GM19324 (cell line): ENCODE data around the gene NOB1.
"Not testable (repeated sequence)": the region's sequence is repeated elsewhere in the genome, so short reads cannot be mapped to it uniquely, and the experiment has no call there.

Experiments used
- ATAC-seq: cut with Tn5 transposase; IDR thresholded peaks from one replicate; pipeline ENCODE4 v1.9.1; 2021; ENCODE audit warnings: mild to moderate bottlenecking, moderate library complexity; ENCODE audit not compliant: unreplicated experiment, low FRiP score

Gene NOB1

DNA sequence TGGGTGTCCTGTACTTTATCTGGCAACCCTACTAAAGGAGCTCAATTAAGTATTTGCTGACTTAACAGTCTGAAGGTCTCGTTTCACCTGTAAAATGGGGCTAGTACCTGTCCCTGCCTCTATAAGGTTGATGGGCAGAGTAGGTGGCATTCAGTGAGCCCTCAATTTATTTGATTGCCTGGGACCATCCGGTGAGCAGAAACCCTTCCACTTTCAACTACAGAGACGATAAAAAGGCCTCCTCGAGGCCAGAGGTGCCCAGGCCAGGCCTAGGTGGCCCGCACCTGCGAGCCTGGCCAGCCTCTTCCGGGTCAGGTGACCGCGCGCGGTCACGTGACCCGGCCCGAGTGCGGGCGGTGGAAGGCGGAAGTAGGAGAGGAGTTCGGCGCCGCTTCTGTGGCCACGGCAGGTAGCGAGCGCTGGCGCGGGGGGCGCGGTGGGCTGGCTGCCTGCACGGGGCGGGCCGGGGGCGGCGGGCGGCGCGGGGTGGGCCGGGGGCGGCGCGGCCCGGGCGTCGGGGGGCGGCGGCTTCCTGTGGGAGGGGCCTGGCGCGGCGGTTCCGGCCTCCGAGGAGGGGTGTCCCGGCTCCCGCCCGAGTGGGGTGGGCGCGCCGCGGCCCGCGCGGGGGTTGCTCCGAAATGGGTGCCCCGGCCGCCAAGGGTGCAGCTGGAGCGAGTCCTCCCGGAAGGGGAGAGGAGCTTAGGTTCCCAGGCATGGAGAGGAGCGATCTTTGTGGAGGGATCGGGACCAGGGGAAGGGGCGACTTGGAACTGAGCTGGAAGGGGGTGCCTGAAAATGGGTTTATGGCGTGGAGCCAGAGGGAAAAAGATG, 7.5 kb upstream of the NOB1 start, which contains the start of gene WWP2:
Gene WWP2 (plus strand): TSS at position 350 of the 831 bp plus-strand sequence. CDS start 24,679 bp downstream, outside the sequence.
- ATAC-seq = peak; percentile 82

DNA sequence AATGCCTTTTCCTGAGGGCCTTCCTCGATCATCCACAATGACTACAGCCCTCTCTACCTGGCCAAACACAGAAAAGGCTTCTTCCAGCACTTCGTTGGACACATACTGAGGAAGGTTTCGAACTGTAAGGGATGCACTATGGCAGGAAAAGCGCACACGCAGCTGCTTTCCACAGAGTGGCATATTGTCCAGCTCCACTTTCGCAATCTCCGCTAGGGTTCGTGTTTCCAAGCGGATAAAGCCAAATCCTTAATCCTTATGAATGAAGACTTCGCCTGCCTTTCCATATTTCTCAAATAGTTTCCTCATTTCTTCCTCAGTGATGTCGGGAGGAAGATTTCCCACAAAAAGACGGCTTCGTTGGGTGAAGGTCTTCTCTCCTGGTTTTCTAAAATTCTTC, 2.6 kb upstream of the NOB1 start:
- ATAC-seq = not testable (repeated sequence)

DNA sequence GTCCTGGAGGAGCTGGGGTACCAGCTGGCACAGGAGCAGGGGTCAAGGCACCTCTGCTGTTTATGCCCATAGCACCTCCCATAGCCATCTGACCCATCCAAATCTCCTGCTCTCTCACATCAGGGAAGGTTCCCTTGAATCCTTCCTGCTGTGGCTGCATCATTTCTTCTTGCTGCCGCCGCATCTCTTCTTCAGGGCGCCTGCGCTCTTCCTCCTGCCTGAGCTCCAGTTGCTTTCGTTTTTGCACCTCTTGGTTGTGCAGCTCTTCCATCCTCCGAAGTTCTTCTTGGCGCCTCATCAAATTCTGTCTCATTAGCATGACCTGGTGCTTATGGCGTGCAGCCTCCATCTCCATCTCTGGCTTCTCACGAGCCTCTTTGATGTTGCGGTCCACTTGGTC, 2.0 kb upstream of the NOB1 start:
- ATAC-seq = no peak

DNA sequence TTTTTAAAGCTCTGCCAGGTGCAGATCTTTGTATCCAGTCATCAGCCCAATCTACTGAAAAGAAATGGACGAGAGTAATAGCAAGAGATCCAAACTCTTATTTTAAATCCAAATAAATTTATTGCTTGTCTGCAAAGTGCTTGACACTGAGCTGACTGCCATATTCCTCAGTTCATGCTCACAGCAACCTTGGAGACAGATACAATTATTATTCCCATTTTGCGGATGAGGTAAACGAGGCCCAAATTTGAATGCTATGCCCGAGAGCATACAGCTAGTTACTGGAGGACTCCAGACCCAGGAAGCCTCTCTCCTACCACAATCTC, 620 bp downstream of the NOB1 start:
- no peak for ATAC-seq

DNA sequence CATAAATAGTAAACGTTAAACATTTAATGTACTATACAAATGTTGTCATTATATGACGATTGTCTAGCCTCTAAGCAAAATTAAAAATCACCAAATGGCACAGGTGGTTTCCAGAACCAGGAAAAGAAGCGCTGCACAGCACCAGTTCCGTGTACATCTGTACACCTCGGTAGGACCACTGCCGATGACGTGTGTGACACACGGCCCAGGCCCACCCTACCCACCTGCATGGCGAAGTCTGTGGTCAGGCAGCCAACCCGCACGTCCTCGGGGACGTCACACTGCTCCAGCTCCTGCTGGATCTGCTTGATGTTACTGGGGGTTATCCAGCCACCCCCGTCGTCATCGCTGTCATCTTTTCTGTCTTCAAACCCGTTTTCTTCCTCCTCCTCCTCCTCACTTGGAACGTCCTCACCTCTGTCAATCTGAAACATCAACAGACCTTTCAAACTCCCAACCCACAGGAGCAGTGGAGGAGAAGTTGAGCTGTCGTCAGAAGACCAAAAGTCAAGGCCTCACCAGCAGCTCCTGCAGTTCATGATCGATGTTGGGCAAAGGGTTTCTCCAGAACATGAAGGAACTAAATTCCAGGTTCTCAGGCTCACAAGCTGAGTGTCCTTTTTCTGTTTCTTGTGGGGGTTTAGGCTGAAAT, 5.9 kb downstream of the NOB1 start:
- no peak for ATAC-seq

DNA sequence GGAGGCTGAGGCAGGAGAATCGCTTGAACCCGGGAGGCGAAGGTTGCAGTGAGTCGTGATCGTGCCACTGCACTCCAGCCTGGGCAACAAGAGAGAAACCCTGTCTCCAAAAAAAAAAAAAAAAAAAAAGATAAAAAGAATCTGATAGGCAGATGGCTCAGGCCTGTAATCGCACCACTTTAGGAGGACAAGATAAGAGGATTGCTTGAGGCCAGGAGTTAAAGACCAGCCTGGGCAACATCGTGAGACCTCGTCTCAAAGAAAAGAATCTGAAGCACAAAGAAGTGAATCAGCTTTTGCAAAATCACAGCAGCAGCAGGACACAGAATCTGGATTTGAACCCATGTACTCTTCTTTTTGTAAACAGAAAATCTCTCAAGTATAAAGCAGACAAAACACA, 7.6 kb downstream of the NOB1 start:
- no peak for ATAC-seq

DNA sequence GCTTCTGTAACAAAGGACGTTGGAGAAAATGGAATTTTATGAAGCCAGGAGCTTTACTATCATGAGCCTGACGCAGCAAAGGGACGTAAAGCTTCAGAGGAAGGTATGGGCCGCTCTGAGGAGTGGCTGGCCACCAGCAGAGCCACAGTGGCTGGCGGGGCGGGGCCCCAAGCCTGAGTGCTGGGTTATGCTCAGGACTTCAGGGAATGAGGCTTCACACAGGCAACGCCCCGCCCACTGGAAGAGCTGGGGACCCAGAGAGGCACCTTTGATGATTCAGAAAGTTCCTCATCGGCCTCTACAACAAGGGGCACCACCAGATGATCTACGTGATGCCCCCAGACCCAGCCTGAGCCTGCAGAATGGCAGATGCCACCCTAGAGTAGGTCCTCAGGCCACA, 8.8 kb downstream of the NOB1 start:
- ATAC-seq = no peak

DNA sequence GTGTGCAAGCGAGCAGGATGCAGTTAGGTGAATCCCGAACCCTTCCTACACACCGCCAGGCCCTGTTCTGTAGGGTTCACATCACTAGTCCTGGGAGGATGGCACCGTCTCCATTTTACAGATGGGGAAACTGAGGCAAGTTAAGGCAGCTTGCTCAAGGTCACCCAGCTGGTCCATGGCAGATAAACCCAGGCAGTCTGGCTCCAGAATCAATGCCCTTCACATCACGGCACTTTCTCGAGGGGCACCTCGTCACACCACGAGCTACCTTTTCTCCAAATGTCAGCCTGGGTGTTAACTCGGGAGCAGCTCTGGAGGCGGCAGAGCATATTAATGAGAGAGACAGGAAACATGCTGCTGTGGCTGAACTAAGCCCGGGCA, 9.5 kb downstream of the NOB1 start:
- no peak for ATAC-seq

DNA sequence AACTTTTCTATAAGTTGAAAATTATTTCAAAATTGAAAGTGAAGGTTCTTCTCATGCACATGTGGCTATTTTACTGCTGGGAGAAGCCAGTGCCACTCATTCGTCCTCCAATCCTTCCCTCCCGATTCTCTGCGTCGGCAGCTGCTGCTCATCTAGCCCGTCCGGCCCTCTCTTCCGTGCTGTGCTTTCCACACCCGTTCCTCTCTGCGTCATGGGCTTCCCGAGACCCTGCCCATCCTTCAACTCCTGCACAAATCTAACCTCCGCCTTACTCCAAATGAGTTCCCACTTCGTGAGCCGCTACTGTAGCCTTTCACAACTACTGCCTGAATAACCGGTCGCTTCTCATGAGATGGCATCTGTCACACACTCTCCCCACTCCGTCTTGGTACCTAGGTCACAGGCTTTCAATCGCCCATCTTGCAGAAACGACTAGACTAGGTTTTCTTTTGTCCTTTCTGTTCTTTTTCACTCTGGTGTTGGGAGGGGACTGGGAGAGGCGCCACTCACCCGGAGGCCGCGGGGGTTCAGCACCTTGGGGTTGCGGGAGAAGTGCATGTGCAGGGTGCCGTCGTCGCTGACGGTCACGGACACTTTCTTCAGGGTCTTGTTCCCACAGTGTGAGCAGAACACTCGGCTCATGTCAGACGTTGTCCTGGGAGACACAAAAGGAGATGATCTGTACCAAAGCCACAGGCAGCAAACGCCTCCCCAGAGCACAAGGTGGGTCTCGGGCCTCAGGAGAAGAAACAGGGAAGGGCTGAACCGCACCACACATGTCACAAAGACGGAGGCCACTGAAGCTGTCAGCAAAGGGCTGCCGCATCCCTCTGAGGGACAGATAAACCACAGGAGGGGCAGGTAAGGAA, 10.1 kb downstream of the NOB1 start:
- ATAC-seq = no peak

DNA sequence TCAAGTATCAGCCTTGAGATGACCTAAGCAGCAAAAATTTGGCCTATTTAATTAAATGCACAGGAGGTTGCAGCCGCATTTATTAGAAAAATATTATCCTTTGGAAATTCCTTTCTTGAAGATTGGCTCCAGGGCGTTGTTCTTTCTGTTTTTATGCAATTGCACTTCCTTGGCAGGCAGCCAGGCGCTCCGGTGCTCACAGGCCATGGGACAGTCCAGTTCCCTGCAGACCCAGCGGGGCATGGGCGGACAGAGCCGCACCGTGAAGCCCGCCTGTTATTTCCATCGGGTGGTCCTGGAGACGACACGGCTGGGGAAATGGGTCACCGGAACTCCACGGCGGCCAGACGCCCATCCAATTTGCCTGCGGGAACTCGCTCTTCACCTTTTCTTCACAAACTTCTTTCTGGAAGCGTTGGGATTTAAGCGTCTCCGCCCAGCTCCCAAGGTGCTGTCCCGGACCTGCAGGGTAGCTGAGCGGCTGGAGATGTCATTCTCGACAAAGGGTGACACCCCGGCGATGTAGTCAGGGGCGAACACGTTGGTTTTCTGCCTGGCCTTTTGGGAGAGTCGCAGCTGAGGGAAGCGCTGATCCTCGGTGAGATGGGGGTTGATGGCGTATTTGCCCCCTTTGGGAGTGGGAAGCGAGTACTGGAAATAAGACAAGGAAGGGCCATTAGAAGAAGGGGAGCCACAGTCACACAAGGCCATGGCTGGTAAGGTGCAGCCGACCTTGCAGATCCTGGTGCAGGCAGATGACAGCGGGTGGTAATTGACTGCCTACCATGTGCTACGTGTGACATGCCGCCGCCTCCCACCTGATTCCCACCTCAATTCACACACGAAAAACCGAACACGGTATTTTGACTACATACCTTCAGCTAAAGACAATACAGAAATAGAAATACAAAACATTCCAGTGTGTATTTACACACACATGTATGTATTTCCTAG, 12.5 kb downstream of the NOB1 start:
- no peak for ATAC-seq

DNA sequence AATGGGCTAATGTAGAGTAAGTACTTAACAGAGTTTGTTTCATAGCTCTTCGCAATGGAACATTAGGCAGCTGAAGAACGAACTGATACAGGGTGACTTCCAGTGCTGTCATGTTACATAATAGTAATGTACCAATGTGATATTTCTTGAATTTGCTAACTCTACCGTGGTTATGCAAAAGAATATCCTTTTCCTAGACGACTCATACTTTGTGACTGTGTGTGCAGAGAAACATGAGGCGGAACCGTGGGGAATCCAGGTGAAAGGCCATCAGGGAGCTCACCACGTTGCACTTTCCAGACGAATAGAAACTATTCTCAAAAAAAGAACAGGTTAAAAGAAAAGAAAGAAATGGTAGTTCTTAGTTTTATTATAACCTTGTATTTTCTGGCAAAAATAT, 13.2 kb downstream of the NOB1 start:
- no peak for ATAC-seq

DNA sequence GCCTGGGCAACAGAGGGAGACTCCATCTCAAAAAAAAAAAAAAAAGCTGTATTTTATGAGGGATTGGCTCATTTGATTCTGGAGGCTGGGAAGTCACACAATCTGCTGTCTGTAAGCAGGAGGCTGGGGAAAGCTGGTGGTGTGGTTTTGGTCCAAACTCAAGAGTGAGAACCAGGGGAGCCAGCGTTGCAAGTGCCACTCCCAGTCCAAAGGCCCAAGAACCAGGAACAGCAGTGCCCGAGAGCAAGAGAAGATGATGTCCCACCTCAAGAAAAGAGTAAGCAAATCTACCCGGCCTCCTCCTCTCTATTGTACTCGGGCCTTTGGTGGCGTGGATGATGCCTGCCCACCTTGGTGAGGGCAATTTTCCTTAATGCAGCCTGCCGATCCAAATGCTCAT, 22.6 kb downstream of the NOB1 start:
- ATAC-seq = no peak

DNA sequence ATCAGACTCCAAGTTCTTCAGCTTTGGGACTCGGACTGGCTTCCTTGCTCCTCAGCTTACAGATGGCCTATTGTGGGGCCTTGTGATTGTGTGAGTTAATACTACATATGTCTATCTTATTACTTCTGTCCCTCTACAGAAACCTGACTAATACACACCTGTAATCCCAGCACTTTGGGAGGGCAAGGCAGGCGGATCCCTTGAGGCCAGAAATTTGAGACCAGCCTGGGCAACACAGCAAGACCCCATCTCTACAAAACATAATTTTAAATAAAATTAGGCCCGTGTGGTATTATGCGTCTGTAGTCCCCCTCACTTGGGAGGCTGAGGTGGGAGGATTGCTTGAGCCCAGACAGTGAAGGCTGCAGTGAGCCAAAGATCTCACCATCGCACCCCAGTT, 23.4 kb downstream of the NOB1 start:
- ATAC-seq = not testable (repeated sequence)

DNA sequence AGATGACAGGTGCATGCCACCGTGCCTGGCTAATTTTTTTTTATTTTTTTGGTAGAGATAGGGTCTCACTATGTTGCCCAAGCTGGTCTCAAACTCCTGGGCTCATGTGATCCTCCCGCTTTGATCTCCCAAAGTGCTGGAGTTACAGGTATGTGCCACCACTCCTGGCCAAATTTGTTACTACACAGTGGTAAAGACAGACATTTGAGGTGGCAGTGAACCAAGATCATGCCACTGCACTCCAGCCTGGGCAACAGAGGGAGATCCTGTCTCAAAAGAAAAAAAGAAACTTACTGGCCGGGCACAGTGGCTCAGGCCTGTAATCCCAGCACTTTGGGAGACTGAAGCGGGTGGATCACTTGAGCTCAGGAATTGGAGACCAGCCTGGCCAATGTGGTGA, 25.7 kb downstream of the NOB1 start:
- not testable (repeated sequence) for ATAC-seq

DNA sequence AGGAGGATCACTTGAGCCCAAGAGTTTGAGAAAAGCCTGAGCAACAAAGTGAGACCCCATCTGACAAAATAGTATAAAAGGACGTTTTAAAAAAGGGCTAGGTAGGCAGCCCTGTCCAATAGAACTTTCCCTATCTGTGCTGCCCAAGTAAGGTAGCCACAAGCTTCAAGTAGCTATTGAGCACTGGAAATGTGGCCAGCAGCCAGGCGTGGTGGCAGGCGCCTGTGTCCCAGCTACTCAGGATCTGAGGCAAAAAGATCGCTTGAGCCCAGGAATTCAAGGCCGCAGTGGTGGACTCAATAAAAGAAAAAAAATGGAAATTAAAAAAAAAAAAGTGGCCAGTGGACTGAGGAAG, 26.8 kb downstream of the NOB1 start:
- no peak for ATAC-seq

DNA sequence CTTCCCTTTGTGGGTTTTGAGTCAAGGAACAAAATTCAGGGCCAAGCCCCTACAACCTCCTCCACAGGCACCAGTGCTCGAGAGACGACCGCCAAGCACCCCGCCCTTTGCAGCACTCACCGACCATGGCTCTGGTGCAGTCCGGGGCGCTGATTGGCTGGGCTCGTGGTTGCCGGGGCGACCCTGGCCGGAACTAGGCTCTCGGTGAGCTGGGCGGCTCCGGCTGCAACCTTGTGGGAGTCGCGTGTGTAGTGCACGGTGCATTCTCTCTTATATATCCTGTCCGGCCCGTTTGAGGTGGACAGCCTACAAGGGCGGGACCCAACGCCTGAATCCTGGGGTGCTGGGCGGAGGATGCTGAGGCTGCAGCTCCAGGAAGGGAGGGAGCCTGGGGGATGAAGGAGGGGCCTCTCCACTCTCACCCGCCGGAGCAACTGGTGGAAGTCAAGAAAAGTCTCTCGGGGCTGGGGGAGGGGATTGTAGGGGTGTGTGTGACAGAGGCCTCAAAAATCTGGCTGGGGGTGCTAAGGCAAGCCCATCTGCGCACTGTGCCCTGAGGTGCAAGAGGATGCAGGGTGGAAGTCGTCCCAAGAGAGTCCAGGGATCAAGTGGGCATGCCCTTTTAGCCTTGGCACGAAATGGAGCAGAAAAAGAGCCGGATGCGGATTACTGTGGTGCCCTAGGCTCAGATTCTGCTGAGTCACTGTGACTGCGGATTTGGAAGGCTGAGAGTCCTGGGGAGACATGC, 28.2 kb downstream of the NOB1 start, which contains the start of gene NQO1:
Gene NQO1 (minus strand): TSS at position 248 of the 748 bp plus-strand sequence. CDS start 121 bp downstream, at position 127.
- ATAC-seq = peak; percentile 90

DNA sequence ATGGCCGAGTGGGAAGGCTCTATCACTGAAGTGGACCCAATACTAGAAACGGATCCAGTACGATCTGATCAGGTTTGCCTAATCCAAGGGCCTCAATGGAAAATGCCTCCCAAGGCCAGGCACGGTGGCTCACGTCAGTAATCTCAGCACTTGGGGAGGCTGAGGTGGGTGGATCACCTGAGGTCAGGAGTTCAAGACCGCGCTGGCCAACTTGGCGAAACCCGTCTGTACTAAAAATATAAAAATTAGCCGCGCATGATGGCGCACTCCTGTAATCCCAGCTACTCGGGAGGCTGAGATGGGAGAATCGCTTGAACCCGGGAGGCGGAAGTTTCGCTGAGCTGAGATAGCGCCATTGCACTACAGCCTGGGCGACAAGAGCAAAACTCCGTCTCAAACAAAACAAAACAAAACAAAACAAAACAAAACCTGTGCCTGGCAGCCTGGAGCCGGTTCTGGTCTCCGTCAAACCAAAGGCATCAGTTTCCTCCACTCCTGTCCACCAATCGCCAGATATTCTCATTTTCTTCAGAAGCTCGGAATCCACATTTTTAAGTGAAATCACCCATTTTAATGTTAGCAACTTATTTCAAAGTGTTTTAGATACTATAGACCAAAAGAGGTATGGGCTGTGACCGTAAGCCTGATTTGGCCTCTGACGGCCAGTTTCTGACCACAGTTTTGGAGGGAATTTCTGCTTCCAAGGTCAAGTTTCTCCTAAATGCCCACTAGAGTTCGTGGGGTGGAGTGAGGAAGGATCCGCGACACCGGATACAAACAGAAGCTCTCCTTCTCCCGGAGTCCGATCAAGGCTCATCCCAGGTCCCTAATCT, 29.0 kb downstream of the NOB1 start:
- no peak for ATAC-seq

DNA sequence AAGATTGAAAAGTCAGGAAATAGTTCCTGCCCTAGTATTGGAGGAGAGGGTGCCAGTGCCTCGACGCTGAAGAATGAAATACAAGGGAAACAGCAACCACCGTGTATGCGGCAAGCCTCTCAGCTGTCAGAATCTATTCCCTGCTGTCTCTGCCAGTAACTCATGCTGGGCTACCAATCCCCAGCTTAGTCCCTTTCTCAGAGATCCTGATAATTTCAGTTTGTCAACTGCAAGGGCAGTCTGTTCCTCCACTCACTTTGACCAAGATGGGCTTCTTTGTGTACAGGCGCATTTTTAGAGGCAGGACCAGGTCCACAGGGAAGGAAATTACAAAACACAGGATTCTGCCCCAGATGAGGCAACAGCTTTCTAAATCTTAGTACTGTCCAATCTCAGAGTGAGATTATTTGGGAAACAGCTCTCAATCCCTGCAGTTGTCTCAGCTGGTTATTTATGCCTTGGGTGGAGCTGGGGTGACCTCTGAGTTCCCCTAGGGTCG, 29.7 kb downstream of the NOB1 start:
- no peak for ATAC-seq
